Peyer's patch (tissue), 4 donors: ENCODE results near the gene TMTC4. TPM values are rescaled to one million over a fixed set of nuclear protein-coding genes. Genes with fewer than 3 reads are reported as not detected.

Experiments
- DNase-seq, 3 donors: peaks; one replicate each; pipeline ENCODE4 v3.0.0-alpha.2; 2017 to 2019
- H3K27ac ChIP-seq, 4 donors: fragments of 200-600 bp; sonication (generic); one replicate each; pipeline ENCODE4 v1.5.1; 2016 to 2019
- H3K27me3 ChIP-seq, 2 donors: fragments of 200-600 bp; sonication (generic); one replicate each; pipeline ENCODE4 v1.5.1; 2019
- H3K36me3 ChIP-seq, 3 donors: fragments of 200-600 bp; sonication (generic); one replicate each; pipeline ENCODE4 v1.5.1; 2016 to 2019
- H3K4me1 ChIP-seq, 4 donors: fragments of 200-600 bp; sonication (generic); one replicate each; pipeline ENCODE4 v1.5.1; 2016 to 2019
- H3K4me3 ChIP-seq, 4 donors: fragments of 200-600 bp; sonication (generic); 1 replicate in 3 of 4; 2 replicates in 1 of 4; pipeline ENCODE4 v1.5.1; 2016 to 2019; ENCODE audit warnings: mild to moderate bottlenecking in 1 of 4
- H3K9me3 ChIP-seq, 4 donors: fragments of 200-600 bp; sonication (generic); one replicate each; pipeline ENCODE4 v1.5.1; 2016 to 2019; ENCODE audit warnings: mild to moderate bottlenecking in 1 of 4
- POLR2A ChIP-seq, 2 donors: fragments of 450-650 bp; IDR thresholded peaks; one replicate each; pipeline ENCODE4 v1.5.1; 2017; ENCODE audit warnings: antibody characterized with exemption in 2 of 2, mild to moderate bottlenecking in 2 of 2, moderate library complexity in 2 of 2
- total RNA-seq, 4 donors: library from RNA; depleted of rRNA; stranded (reverse); fragments of >200 nt; gene quantifications; one replicate each; pipeline ENCODE4 v1.1.0, GENCODE V29; 2016
- TF ChIP-seq, protein P1 (sequence below), 6 experiments: fragments of 450-650 bp in 4 of 6; fragments of 200-600 bp in 2 of 6; sonication (generic) in 1 of 6; IDR thresholded peaks; one replicate each; pipeline ENCODE4 v1.5.1; 2017 to 2019; ENCODE audit warnings: antibody characterized with exemption in 6 of 6, mild to moderate bottlenecking in 3 of 6, moderate library complexity in 1 of 6

TMTC4 gene
- total RNA-seq, 4 donors from 2014 or later = 29.7 to 36.6 (median 33.7) TPM

DNA sequence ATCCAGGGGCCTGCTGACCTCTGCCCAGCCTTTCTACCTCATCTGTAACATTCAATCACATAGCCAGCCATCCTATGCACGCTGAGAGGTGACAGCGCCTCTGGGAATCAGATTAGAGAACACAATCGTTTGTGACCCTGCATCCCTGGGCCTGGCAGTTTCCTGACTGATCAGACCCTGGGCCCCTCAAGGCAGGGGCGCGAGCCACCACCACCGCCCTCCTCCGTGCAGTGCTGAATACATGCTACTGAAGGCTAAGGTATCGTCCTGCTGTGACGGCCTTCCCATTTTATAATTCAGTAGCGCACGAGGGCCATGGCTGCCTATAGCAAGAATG, 1.3 kb downstream of the TMTC4 start:
- H3K27me3 ChIP-seq = no peaks in the 10 kb centered on the region
- no peak for DNase-seq
- peak overlapping the region; percentile 57 to 98 (median 83) for H3K4me3 ChIP-seq

DNA sequence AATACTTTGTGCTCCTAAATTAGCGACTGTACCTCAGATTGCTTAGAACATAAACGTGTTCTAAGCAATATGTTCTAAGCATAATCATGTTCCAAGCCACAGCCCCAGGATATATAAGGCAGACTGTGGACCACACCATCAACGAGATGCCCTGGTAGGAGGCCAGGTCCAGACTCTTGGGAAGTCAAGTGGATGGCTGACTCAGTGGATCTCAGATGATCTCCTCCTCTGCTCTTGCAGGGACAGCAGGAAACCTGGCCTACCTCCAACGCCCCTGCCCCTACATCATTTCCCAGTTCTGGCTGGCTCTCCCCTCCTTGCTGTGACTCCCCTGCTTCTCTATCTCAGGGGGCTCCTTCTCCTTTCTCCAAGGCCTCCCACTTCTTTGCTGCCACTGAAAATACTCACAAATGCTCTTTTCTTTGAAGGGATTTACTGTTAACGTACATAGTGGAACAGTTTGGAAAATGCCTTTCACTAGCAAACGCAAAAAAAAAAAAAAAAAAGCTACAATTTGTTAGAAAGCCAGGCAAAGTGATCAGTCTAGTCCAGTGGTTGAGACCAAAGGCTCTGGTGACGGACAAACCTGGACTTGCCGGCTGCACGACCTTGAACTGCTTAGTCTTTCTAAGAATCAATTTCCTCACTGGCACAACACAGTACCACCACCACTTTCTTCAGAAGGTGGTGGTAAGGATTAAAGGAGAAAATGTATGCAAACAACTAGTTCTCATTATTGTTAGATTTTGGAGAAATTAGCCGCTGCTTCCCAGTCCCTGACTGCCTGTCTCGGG, 3.0 kb downstream of the TMTC4 start:
- H3K9me3 ChIP-seq = no peaks in the 10 kb centered on the region
- TF ChIP-seq, protein P1, sequence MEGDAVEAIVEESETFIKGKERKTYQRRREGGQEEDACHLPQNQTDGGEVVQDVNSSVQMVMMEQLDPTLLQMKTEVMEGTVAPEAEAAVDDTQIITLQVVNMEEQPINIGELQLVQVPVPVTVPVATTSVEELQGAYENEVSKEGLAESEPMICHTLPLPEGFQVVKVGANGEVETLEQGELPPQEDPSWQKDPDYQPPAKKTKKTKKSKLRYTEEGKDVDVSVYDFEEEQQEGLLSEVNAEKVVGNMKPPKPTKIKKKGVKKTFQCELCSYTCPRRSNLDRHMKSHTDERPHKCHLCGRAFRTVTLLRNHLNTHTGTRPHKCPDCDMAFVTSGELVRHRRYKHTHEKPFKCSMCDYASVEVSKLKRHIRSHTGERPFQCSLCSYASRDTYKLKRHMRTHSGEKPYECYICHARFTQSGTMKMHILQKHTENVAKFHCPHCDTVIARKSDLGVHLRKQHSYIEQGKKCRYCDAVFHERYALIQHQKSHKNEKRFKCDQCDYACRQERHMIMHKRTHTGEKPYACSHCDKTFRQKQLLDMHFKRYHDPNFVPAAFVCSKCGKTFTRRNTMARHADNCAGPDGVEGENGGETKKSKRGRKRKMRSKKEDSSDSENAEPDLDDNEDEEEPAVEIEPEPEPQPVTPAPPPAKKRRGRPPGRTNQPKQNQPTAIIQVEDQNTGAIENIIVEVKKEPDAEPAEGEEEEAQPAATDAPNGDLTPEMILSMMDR (IDR thresholded peaks at IDR 0.05) = no peak
- TF ChIP-seq POLR2A (IDR thresholded peaks at IDR 0.05) = no peak
- H3K36me3 ChIP-seq = peaks cover 0 to 21% (median 0%) of the 10 kb centered on the region in 3 donors
- H3K4me1 ChIP-seq = peaks cover 0 to 16% (median 4%) of the 10 kb centered on the region in 4 donors
- H3K27ac ChIP-seq = no peak overlapping the region
- DNase-seq = no peak
- H3K4me3 ChIP-seq = no peak overlapping the region
- H3K27me3 ChIP-seq = no peaks in the 10 kb centered on the region

More for the DNA sequence above, 1.3 kb downstream of the TMTC4 start:
- Histone ChIP-seq H3K9me3 (no peaks in the 10 kb centered on the region), H3K27ac (peak overlapping the region; percentile 55 to 99 (median 94)), H3K4me1 (peaks cover 0 to 16% (median 4%) of the 10 kb centered on the region in 4 donors), H3K36me3 (peaks cover 0 to 5% (median 0%) of the 10 kb centered on the region in 3 donors)
- TF ChIP-seq, protein P1 (IDR thresholded peaks at IDR 0.05) = no peak
- TF ChIP-seq POLR2A (IDR thresholded peaks at IDR 0.05) = no peak

DNA sequence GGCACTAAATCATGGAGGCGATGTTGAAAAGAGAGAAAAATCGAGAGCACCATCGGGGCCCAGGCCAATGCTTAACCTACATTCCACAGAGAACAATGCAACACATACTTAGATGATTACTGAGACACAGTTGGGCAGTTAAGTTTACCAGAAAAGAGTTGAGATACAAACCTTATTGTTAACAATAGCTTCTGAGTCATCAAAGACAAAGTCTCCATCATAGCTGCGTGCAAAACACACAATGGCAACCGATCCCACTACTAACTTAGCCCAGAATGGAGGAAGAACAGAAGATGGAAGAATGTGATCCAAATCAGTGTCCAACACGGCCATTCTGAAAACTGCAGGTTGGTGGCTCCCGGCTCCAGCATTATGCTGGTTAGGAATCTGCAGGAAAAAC, 6.2 kb downstream of the TMTC4 start:
- no peak for DNase-seq
- Histone ChIP-seq H3K36me3 (peaks cover 0 to 48% (median 0%) of the 10 kb centered on the region in 3 donors), H3K27ac (no peak overlapping the region), H3K4me1 (peaks cover 0 to 13% (median 2%) of the 10 kb centered on the region in 4 donors), H3K4me3 (no peak overlapping the region), H3K27me3 (no peaks in the 10 kb centered on the region), H3K9me3 (no peaks in the 10 kb centered on the region)
- TF ChIP-seq, protein P1 (IDR thresholded peaks at IDR 0.05) = no peak
- TF ChIP-seq POLR2A (IDR thresholded peaks at IDR 0.05) = no peak

DNA sequence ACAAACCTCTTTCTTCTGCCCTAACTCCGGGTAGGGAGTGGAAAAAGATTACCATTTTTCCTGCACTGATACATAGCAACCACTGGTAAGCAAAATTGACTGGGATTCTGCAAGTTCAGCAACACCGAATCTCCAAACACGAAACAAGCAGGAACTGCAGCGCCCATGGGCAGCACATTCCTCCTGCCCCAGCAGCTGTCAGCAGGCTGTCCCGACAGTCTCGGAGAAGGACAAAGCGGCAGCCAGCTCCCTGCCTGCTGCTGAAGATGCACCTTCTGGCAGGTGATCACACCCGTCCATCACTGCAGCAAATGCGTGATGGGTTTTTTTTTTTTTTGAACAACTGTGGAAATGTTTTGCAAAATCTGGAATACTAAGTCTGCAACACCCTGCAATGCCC, 6.7 kb downstream of the TMTC4 start:
- peaks cover 0 to 53% (median 0%) of the 10 kb centered on the region in 3 donors for H3K36me3 ChIP-seq
- H3K9me3 ChIP-seq = no peaks in the 10 kb centered on the region

DNA sequence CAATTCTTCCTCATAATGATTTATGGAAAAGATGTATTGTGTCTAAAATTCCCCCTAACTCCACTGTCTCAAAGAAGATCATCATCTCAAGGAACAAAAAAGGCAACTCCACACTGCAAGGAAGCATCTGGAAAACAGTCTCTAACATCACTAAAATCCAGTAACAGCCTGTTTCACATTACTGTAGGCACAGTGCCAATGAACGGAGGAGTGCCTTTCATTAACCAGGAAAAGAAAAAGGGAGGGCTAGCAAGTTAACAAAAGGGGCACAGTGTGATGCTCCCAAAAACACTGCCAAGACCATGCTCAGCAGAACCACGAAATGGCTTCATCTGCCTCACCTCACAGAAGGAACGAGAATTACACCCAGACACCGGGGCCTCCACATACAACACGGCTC, 8.5 kb downstream of the TMTC4 start:
- no peaks in the 10 kb centered on the region for H3K4me1 ChIP-seq
- H3K36me3 ChIP-seq = peaks cover 0 to 65% (median 0%) of the 10 kb centered on the region in 3 donors
- no peak for DNase-seq
- H3K9me3 ChIP-seq = no peaks in the 10 kb centered on the region
- H3K27me3 ChIP-seq = no peaks in the 10 kb centered on the region
- no peak for TF ChIP-seq POLR2A (IDR thresholded peaks at IDR 0.05)
- TF ChIP-seq, protein P1 (IDR thresholded peaks at IDR 0.05) = no peak
- H3K27ac ChIP-seq = no peak overlapping the region
- H3K4me3 ChIP-seq = no peak overlapping the region

More for the DNA sequence above, 6.7 kb downstream of the TMTC4 start:
- Histone ChIP-seq H3K27me3 (no peaks in the 10 kb centered on the region), H3K4me1 (peaks cover 0 to 8% (median 0%) of the 10 kb centered on the region in 4 donors), H3K4me3 (no peak overlapping the region), H3K27ac (no peak overlapping the region)
- no peak for DNase-seq
- no peak for TF ChIP-seq POLR2A (IDR thresholded peaks at IDR 0.05)

DNA sequence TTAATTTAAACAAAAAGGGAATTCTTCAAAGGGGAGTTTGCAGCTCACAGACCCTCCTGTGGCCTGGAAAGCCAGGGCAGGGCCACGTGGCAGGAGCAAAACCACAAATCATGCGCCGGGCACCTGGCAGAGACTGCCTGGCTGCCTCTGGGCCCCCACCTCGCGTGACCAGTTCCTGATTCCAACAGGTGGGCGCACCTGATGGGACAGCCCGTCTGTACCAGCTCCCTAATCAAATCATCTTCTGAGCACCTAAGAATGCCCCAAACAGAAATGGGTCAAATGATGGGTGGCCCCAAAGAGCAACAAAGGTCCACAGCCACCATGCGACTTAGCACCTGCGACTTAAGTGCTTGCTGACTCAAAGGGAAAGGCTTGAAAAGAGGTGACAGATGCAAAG, 9.2 kb downstream of the TMTC4 start:
- Histone ChIP-seq H3K4me1 (no peaks in the 10 kb centered on the region), H3K9me3 (no peaks in the 10 kb centered on the region), H3K27ac (no peak overlapping the region), H3K36me3 (peaks cover 0 to 70% (median 0%) of the 10 kb centered on the region in 3 donors), H3K27me3 (no peaks in the 10 kb centered on the region), H3K4me3 (no peak overlapping the region)
- DNase-seq = no peak
- TF ChIP-seq, protein P1 (IDR thresholded peaks at IDR 0.05) = no peak
- no peak for TF ChIP-seq POLR2A (IDR thresholded peaks at IDR 0.05)
